Stimulated activated CD4-positive, alpha-beta T cell treated with anti-CD3 and anti-CD28 coated beads, Interleukin-12 subunit alpha, Interleukin-12 subunit beta, amount 100 ng/mL, for 48 hours (primary cell): Measurements from ENCODE around the gene HEPHL1.
"Not testable (repeated sequence)": the region's sequence is repeated elsewhere in the genome, so short reads cannot be mapped to it uniquely, and the experiment has no call there.

Source experiments
- DNase-seq, 3 donors: peaks; one replicate each; pipeline ENCODE4 v3.0.0-alpha.2; 2020; ENCODE audit warnings: low read depth in 2 of 3, low spot score in 1 of 3

HEPHL1 gene, protein sequence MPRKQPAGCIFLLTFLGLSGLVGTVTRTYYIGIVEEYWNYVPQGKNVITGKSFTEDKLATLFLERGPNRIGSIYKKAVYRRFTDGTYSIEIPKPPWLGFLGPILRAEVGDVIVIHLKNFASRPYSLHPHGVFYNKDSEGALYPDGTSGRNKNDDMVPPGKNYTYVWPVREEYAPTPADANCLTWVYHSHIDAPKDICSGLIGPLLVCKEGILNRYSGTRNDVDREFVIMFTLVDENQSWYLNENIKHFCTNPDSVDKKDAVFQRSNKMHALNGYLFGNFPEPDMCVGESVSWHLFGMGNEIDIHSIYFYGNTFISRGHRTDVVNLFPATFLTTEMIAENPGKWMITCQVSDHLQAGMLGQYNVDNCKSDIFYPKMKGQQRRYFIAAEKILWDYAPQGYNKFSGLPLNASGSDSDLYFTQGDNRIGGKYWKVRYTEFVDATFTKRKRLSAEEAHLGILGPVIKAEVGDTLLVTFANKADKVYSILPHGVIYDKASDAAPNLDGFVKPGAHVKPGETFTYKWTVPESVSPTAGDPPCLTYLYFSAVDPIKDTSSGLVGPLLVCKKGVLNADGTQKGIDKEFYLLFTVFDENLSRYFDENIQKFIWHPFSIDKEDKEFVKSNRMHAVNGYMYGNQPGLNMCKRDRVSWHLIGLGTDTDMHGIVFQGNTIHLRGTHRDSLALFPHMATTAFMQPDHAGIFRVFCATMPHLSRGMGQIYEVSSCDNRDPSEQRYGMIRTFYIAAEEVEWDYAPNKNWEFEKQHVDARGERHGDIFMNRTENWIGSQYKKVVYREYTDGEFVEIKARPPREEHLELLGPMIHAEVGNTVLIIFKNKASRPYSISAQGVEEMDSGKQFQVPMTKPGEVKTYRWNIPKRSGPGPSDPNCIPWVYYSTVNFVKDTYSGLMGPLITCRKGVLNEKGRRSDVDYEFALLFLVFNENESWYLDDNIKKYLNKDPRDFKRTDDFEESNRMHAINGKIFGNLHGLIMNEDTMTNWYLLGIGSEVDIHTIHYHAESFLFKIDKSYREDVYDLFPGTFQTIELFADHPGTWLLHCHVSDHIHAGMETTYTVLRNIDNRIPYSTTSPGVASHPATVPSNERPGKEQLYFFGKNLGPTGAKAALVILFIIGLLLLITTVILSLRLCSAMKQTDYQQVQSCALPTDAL

DNA sequence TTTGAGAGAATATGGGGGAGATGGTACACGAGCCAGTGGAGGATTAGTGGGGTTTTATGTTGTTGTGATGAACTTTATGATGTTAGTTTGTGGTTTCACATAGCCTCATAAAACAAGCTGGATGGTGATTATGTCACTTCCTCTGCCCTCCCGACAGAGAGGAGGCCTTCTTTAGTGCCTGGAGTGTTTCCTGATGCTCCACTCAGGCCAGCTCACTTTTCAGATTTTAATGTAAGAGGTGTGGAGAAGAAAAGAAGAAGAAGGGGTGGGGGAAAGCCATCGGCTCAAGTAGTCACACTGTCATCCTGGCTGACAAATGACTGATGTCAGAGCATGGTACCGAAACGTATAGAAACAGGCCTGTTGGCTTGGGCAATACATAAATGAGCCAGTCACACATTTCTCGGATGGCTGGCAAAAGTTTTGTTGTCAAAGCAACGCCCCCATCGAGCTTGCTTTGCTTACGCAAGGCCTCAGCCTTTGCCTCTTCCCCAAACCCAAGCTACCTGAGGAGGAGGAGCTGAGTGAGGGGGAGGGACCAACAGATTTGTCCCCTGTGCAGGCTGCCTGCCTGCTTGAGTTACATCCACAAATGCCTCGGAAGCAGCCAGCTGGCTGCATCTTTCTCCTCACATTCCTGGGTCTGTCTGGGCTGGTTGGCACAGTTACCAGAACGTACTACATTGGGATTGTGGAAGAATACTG, at the start of gene HEPHL1:
TSS of gene HEPHL1 (plus strand) at position 578 of the 705 bp plus-strand sequence. CDS start at position 593, 15 bp downstream.
- DNase-seq, result no peak

DNA sequence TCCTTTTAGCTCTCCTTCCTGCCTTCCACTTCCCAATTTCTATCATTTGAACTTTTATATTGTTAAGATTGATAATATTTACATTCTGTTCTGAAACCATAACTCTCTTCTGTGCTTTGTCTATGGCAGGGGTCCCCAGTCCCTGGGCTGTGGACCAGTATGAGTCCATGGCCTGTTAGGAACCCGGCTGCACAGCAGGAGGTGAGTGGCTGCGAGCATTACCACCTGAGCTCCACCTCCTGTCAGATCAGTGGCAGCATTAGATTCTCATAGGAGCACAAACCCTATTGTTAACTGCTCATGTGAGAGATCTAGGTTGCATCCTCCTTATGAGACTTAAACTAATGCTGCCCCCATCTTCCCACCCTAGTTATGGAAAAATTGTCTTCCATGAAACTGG, 48.4 kb upstream of the HEPHL1 start:
- DNase-seq, result no peak

DNA sequence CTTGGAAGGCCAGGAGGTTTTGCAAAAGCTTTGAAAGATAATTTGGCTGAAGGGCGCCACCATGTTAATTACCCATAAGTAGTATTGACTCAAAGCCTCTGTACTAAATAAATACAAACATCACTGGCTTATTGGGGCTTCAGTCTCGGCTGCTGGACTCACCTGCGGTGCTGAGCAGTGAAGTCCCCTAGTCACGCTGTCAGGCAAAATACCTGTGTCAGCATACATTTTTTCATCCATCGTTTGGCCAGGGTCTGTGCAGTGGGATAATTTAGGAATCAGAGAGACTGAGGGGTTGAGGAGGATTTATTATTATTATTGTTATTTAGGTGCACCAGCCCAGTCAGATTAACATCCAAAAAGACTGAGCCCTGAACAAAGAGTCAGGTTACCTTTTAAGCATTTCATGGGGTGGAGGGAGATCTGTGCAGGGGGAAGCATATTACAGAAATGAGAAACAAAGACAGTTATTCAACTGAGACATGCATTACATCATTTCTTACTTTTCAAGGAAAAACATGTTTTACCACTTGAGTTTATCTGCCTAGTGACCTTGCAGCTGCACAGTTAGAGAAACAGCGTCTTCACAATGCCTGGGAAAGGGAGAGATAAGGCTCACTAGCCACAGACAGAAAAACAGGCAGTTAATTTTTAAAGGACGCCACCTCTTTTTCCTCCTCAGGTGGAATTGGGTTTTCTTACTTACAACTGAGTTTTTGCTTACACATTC, 47.7 kb upstream of the HEPHL1 start:
- not testable (repeated sequence) for DNase-seq

DNA sequence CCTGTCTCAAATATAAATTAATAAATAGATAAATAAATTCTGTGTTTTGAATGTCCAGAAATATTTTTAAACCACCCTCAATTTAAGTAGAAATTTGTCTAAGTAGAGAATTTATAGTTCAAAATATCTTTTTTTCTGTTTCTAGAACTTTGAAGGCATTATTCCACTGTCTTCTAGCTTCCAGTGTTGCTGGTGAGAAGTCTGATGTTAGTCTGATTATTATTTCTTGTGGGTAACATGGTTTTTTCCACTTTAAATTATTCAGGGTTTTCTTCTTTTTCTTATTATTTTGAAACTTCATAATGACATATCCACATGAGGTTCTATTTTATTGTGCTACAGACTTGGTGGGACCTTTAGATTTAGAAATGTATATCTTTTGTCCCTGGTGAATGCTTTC, 46.4 kb upstream of the HEPHL1 start:
- DNase-seq, result no peak

DNA sequence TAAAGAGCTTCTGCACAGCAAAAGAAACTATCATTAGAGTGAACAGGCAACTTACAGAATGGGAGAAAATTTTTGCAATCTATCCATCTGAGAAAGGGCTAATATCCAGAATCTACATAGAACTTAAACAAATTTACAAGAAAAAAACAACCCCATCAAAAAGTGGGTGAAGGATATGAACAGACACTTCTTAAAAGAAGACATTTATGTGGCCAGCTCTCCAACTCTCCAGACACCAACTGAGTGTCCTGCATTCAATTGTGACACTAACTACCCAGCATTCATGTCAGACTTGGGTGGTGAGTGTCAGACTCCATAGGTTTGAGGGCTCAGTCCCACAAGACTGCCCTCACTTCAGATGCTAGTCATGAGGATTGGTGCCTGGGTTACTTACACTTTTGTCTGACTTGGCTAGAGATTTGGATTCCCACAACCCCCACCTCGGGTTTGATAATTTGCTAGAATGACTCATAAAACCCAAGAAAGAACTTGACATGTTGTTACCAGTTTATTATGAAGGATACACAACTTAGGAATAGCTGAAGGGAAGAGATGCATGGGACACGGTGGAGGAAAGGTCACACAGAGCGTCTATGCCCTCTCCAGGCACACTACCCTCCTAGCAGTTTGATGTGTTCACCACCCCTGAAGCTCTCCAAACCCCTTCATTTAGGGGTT, 44.4 kb upstream of the HEPHL1 start:
- DNase-seq, result not testable (repeated sequence)

DNA sequence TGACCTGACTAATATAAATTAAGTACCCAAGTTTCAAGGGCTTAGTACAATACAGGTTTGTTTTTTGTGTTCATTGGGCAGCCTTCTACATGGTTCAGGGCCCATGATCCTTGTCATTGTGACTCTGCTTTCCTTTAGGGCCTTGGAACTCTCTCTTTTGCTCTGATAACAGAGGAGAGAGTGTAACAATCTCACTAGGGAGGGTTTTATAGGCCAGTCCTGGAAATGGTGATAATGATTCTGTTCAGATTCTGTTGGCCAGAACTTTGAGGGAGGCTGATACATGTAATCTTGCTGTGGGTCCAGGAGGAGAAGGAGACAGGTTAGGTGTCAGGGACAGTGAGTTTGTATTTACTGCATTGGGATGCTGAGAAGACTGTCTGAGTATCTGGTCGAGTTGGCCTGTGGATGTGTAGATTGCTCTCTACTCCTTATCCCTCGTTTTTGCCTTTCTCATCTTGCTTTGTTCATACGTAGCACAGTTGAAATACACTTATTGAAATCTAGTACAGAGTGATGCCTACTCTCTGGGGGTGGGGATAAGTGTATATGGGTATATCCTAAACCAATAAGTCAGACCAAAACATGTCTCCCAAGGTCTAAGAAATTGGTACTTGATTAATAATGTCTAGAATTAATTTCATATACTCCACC, 37.5 kb upstream of the HEPHL1 start:
- DNase-seq, result no peak

DNA sequence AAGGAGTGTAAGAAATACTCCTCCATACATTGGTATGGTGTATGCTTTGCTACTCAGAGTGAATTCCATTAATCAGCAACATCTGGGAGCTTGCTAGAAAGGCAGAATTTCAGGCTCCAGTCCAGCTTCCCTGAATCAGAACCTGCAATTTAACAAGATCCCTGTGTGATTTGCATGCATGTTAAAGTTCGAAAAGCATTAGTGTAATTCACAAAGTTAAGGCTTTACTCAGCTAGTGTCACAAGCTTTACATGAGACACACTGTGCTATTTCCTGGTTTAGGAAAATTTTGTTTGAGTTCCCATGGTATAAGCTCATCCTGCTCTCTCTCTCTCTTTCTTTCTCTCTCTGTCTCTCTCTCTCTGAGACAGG, 37.0 kb upstream of the HEPHL1 start:
- DNase-seq, result no peak

DNA sequence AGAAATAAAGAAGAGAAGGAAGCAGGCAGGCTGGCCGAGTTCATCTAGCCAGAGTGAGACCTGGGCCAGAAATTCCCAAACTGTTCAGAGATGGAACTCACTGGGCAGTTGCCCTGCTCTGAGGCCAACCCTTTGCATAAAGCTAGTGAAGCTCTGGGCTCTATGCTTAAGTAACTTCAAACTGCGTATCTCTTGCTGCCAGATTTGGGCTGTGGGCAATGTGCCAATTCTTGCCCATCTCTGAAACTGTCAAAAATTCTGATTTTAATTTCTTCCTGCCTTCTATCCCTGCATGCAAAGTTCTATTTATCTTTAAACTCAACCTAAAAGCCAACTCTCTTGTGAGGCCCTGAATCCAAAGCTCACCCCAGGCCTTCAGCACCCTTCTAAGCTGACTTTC, 36.2 kb upstream of the HEPHL1 start:
- no peak for DNase-seq

DNA sequence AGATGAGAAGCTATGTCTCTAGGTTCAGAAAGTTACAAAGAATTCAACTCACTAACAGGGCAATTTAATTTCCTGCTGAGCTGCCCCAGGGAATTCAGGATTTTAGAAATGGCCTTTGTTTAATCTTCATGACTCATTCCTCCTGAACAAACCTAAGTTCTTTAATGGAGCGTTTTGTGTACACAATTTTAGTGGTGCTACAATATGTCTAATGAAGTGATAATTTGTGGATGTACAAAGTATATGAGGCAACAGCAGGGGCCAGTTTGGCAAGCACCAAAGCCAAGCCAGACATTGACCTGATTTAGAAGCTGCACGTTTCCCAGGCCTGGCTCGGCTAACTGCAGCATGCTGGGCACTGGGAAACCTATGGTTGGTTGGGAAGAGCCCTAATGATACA, 34.4 kb upstream of the HEPHL1 start:
- no peak for DNase-seq

DNA sequence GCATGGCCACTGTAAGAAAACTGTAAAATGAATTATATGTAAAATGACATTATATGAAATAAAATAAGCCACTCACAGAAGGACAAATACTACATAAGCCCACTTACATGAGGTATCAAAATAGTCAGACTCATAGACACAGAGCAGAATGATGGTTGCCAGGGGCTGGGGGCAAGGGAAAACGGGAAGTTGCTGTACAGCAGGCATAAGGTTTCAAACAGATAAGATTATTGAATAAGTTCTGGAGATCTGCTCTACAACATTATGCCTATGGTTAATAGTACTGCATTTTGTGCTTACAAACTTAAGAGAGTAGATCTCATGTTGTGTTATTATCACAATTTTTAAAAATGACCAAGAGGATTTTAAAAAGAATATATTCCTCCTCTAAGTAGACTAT, 32.7 kb upstream of the HEPHL1 start:
- DNase-seq, result no peak

DNA sequence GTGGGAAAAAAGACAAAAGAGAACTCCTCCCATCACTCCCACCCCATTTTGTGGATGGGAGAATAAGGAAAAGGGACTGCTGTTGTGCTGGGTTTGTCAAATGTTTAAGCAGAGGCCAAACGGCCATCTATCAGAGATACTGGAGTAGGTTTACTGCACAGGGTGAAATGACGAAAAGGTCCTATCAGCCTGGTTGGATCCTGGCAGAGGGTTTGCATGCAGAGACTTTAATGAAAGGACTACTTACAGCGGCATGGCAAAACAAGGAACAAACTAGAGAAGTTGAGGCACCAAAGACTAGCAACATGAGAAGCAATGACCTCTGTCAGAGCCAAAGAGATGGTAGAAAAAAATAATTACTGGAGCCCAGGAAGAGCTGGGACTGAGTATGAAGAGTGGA, 32.2 kb upstream of the HEPHL1 start:
- DNase-seq, result no peak

DNA sequence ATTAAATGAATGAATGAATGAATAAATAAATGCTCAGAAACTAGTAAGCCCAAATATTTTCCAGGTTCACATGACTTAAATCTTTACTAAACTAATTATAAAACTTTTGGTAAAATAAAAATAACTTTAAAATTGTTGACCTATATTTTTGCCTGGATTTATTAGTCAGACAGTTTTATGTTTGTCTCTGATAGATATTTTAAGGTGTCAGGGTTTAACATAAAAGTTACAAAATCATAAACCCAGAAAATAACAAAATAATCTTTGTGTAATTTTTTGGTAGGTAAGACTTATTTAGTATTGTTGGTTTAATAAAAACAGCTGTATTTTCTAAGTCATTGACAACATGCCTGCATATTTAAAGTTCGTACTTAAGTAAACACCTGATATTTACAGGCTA, 27.4 kb upstream of the HEPHL1 start:
- DNase-seq, result no peak

DNA sequence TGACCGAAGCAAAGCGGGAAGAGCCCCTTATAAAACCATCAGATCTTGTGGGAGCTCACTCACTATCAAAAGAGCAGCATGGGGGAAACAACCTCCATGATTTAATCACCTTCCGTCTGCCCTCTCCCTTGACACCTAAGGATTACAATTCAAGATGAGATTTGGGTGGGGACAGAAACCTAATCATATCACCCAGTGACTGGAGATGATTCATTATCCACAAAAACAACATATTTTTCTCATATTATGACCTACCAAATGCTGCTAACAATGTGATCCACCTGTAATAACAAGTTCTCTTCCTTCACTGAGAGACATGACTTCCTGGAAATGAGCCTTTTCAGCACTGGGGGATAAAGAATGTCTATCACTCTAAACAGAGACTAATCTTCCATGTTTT, 23.4 kb upstream of the HEPHL1 start:
- DNase-seq, result no peak

DNA sequence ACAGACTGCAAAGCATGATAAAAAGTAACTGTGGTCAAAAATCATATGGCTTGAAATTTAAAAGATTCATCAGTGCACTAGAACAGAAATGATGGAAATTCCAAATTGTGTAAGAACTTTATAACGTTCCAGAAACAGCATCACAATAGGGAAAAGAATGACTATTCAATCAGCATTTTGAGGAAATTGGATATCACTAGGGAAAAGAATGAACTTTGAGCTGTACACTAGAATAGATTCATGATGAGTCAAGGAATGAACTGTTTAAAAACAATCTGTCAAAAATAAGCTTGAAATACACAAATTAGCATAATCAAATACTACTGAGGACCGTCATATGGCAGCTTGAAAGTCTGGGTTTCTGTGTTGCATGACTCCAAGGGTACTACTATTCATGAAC, 20.5 kb upstream of the HEPHL1 start:
- no peak for DNase-seq

DNA sequence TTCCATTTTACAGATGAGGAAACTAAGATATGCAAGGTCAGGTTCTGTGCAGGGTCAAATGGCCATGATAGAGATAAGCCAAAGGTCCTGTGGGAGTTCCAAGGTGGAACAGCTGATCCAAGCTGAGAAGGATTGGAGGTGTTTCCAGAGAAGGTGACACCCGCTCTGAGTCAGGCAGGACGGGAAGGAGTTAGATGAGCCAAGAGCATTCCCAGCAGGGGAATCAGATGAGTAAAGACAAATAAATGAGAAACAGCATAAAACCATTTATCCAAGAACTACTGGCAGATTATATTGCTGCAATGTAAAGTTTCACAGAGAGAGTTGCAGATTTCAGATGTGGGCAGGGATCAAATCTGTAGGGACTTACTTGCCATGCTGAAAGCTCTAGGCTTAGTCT, 18.9 kb upstream of the HEPHL1 start:
- DNase-seq, result no peak

DNA sequence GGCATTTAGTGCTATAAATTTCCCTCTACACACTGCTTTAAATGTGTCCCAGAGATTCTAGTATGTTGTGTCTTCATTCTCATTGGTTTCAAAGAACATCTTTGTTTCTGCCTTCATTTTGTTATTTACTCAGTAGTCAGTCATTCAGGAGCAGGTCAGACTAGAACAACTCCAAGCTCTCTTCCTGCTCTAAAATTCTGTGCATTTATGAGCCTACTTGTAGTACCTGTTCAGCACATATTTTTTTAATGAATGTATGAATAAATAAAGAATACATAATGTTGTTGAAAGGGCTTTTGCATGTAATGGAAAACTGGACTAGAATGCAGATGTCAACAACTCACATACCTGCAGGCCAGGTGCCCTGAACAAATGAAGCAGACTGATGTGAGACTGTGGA, 13.7 kb upstream of the HEPHL1 start:
- DNase-seq, result no peak

DNA sequence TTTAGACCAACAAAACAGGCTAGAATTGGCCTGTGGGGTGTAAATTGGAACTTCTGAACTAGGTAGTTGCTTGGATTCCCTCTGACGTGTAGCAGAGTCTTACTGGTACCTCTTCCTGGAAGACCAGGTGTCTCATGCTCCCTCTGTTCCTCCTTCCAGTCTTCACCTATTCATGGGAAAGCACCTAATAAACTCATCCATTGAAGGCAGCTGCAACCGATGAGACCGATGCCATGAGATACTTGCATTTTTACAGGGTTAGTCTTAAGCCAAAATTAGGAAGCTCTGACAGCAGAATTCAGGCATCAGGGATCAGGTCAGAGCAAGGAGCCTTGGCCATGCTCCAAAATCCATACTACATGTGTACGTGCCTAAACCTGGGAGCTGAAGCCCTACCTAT, 13.2 kb upstream of the HEPHL1 start:
- no peak for DNase-seq

DNA sequence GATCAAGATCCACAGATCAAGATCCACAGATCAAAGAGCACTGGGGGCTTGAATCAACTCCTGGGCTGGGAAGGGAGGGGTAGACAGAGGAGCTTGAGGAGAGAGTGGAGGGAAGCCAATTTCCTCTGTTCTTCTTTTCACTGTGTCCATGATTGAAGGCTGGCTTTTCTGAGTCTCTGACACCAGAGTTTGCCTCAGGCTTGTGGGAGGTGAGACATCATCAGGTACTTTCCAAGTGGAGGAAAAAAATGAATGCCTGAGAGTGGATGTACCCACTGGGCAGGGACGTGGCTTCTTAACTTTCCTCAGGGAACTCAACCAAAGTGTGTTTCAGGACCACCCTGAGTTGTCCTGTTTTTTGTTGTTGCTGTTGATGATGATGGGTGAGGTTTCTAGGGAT, 11.0 kb upstream of the HEPHL1 start:
- DNase-seq, result no peak

DNA sequence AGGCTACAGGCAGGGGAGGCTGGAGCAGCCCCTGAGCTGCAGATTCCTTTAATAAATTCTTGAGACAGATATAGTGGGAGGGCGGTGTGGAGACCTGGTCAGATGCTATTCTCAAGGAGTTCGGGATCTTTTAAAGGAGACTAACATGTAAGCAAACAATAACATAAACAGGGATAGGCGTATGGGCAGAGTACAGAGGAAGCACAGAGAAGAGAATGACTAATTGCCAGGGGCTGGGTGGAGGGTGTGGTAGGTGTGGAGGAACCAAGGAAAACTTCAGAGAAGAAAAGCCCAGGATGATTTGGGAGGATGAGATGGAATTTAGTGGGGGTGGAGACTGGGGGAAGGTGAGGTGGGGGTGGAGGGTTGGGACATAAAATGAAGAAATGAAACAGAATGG, 9.7 kb upstream of the HEPHL1 start:
- no peak for DNase-seq

DNA sequence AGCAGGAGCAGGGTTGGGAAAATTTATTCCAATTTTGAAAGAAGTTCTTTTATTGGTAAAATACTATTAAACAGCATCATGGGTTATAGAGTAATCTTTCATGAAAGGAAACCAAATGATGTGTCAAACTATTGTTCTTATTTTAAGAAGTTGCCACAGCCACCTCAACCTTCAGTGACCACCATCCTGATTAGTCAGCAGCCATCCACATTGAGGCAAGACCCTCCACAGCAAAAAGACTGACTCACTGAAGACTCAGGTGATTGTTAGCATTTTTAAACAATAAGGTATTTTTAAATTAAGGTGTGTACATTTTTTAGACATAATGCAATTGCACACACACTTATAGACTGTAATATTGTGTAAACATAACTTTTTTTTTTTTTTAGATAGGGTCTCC, 3.7 kb upstream of the HEPHL1 start:
- no peak for DNase-seq
